D721Med (cell line): ENCODE data around the gene HDAC4.

Source experiments
- DNase-seq: peaks from one replicate; pipeline ENCODE4 v3.0.0; 2011; ENCODE audit warnings: low spot score; ENCODE audit not compliant: insufficient read length
- FAIRE-seq: peaks from 2 replicates; lab custom pipeline; 2011; peaks lifted over from hg19 to GRCh38; lab: Jason Lieb, UNC
- TF ChIP-seq, protein P1 (sequence below): IDR thresholded peaks from 2 replicates; pipeline ENCODE4 v1.5.1; 2012; ENCODE audit warnings: mild to moderate bottlenecking, control low read depth; ENCODE audit not compliant: insufficient read depth; ENCODE audit errors: missing control alignments

Gene HDAC4

DNA sequence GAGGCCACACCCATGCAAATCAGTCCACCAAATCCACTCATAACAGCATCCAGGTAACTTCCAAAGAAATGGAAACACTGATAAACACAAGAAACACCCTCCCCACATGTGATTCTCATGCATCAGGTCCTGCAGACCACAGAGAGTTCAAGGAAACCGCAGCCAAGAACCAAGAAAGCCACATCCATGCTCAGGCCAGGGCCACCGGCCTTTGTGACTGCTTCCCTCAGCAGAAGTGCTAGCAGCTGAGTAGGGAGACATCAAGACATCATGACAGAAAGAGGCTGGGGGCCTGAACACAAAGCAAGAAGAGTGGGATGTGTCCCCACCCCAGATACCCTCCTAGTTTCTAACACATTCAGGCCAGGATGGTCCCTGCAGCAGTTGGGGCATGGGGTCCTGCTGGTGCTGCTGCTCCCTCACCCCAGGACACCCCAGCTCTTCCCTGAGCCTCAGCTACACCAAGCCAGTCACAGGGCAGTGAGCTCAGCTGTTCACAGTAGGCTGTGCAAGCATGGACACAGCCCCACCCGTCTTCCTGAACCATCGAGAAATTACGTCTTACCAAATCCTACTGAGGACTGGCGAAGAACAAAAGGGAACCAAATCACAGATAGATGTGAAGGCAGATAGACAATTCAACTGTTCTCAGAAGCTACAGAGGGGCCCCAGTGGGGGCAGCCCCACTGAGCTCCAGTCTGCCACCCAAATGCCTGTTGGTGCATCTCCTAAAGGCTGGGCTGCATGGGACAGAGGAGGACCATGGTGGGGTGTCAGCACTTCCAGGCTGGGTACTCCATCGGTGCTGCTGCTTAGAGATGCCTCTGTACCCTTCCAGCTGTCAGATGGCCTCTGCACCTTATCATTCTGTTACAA lies 60.9 kb downstream of the HDAC4 start:
- DNase-seq, result no peak
- FAIRE-seq, result no peak
- TF ChIP-seq, protein P1, sequence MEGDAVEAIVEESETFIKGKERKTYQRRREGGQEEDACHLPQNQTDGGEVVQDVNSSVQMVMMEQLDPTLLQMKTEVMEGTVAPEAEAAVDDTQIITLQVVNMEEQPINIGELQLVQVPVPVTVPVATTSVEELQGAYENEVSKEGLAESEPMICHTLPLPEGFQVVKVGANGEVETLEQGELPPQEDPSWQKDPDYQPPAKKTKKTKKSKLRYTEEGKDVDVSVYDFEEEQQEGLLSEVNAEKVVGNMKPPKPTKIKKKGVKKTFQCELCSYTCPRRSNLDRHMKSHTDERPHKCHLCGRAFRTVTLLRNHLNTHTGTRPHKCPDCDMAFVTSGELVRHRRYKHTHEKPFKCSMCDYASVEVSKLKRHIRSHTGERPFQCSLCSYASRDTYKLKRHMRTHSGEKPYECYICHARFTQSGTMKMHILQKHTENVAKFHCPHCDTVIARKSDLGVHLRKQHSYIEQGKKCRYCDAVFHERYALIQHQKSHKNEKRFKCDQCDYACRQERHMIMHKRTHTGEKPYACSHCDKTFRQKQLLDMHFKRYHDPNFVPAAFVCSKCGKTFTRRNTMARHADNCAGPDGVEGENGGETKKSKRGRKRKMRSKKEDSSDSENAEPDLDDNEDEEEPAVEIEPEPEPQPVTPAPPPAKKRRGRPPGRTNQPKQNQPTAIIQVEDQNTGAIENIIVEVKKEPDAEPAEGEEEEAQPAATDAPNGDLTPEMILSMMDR, result no peak

DNA sequence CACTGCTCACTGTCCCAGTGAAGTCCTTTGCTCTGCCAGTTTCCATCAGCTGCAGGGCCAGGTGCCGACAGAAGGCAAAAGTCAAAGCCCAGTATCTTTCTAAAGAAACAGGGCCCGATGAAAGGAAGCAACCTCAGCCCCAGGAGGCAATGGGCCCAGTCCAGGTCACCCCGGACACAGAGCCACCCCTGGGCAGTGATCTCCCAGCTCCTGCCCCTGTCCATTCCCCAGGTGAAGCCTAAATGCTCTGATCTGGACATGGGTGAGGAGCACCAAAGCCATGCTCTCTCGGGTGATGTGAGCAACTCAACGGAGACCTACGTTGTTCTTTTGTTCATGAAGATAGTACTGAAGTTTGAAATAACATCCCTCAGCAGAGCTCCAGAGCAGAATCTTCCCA lies 61.6 kb downstream of the HDAC4 start:
- TF ChIP-seq, protein P1, result no peak
- no peak for DNase-seq
- no peak for FAIRE-seq

GRCh38 chr2:239337877-239338484 lies 62.8 kb downstream of the HDAC4 start:
- TF ChIP-seq, protein P1, result no peak
- DNase-seq, result no peak
- no peak for FAIRE-seq

DNA sequence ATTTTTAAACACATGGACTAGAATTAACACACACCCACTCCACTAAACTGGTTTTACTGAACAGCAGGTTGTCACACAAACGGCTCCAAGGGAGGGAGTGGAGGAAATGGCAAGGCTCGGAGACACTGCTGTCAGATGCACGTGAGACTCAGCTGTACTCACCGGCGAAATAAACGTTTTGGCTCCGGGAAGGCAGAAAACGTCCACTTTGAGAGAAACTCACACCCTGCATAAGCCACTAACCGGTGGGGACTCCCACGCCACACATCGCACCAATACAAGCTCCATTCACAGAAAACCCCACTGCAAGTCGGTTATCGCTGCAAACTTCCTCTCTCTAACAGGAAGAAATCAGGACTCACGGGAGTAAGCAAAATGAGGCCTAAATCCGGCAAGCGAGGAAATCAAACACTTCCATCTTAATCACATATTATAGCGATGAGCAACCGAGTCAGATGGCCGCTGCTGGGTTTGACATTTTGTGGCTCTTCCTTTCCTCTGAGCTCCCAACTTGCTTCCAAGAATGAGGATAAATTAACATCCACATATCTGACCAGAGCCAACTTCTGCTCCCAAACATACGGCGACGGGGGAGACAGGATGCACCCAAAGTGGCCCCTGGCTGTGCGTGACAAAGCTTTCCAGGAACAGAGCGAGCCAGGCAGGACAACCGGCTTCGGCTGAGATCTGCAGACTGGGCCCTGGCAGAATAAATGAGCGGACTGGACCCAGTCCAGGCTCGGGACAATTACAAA lies 63.5 kb downstream of the HDAC4 start:
- DNase-seq (no peak), FAIRE-seq (no peak)
- TF ChIP-seq, protein P1, result no peak

- FAIRE-seq (no peak), DNase-seq (no peak)
- TF ChIP-seq, protein P1, result no peak
Observed at GRCh38 chr2:239331560-239331959, 69.3 kb downstream of the HDAC4 start.

DNA sequence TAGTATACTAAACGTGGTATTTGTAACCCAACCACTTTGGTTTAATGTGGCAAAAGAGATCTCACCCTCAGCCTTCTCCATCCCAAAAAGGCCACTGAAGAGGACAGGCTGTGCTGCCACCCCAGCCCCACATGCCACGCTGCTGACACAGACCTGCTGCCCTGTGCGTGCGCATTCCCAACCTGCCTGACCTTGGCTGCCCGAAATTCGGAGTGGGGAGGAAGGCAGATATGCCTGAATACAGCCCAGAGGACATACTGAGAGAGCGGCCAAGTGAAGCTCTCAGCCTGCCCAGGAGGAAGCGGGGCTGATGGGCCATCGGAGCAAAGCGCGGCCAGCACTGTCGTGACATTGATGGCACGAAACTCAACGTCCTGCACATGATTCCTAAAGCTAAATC lies 70.0 kb downstream of the HDAC4 start:
- FAIRE-seq (no peak), DNase-seq (no peak)
- TF ChIP-seq, protein P1, result no peak
